NT2/D1 (cell line): Measurements from ENCODE around the gene ELOVL3.

ENCODE experiments used
- DNase-seq: peaks from one replicate; pipeline ENCODE4 v3.0.0-alpha.2; 2011; ENCODE audit warnings: low read depth, low spot score
- H3K27me3 ChIP-seq: 2 replicates; pipeline ENCODE4 v1.6.0; 2011; ENCODE audit warnings: mild to moderate bottlenecking; ENCODE audit not compliant: insufficient read length, insufficient read depth
- H3K36me3 ChIP-seq: 2 replicates; pipeline ENCODE4 v1.6.1; 2011; ENCODE audit warnings: mild to moderate bottlenecking, low read length, mixed read lengths; ENCODE audit not compliant: insufficient read depth, insufficient read length
- H3K4me1 ChIP-seq: 2 replicates; pipeline ENCODE4 v1.5.1; 2011; ENCODE audit not compliant: insufficient read depth, insufficient read length
- H3K4me3 ChIP-seq: 2 replicates; pipeline ENCODE4 v1.5.1; 2011; ENCODE audit warnings: low read depth; ENCODE audit not compliant: insufficient read length
- H3K9ac ChIP-seq: 2 replicates; pipeline ENCODE4 v1.6.0; 2011; ENCODE audit warnings: low read depth; ENCODE audit not compliant: insufficient read length
- H3K9me3 ChIP-seq: 2 replicates; pipeline ENCODE4 v1.5.1; 2011; ENCODE audit warnings: mild to moderate bottlenecking, low read length; ENCODE audit not compliant: insufficient read depth
- SUZ12 ChIP-seq: IDR thresholded peaks from 2 replicates; pipeline ENCODE4 v1.6.1; 2011; ENCODE audit not compliant: insufficient read length, insufficient read depth; ENCODE audit errors: extremely low read depth
- YY1 ChIP-seq: IDR thresholded peaks from 2 replicates; pipeline ENCODE4 v1.6.1; 2011; ENCODE audit not compliant: insufficient read length, insufficient read depth
- ZNF274 ChIP-seq: IDR thresholded peaks from 2 replicates; pipeline ENCODE4 v1.6.1; 2011; ENCODE audit warnings: mild to moderate bottlenecking, low read depth, low read length

ELOVL3 gene

DNA sequence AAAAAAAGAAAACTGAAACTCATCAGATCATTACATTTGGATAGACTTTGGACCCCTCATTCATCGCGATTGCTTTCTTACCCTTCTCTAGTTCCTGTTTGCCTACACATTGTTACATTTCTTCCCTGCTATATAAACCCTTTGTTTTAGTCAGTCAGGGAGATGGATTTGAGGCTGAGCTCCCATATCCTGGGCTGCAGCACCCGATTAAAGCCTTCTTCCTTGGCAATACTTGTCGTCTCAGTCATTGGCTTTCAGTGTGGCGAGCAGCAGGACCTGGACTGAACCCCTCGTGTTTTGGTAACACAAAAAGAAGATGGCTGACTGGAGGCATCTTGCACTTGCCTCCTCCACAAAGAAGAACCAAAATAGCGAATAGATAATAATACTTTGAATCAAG, 34.1 kb upstream of the ELOVL3 start:
- H3K4me1 ChIP-seq, result no peaks in the 10 kb centered on the region
- TF ChIP-seq YY1, result no peak
- no peak for TF ChIP-seq SUZ12
- TF ChIP-seq ZNF274, result no peak
- no peak overlapping the region for H3K4me3 ChIP-seq
- H3K27me3 ChIP-seq, result no peaks in the 10 kb centered on the region
- peaks cover 12% of the 10 kb centered on the region; the same call in 1 of the 2 replicates for H3K9me3 ChIP-seq
- DNase-seq, result no peak
- H3K36me3 ChIP-seq, result no peaks in the 10 kb centered on the region
- H3K9ac ChIP-seq, result no peak overlapping the region

DNA sequence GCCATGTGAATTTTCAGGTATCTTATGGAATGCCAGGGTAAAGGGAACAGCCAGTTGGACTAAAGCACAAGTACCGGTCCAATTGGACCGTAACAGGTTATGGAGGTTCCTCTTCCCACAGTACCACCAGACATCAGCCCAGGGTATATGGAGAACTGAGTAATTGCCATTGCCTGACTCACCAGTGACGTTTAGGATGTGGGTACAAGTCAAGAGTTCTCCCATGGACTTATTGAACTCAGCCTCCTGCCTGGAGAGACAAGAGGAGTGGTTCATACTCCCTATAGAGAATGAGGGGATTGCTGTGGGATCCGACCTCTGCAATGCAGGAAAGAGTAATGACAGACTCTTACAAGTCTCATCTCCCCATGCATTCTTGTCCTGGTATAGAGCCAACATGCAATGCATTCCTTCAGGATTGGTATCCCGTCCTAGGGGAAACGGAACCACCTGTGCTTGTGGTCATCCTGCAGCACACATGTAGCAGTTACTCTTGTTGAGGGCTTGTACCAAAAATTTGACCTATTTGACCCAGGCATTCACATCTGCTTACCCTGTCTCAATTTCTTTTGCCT, 30.7 kb upstream of the ELOVL3 start:
- no peak overlapping the region for H3K9ac ChIP-seq
- DNase-seq, result no peak
- peaks cover 14% of the 10 kb centered on the region; the same call in 1 of the 2 replicates for H3K9me3 ChIP-seq
- TF ChIP-seq YY1 (no peak), ZNF274 (no peak), SUZ12 (no peak)
- H3K4me3 ChIP-seq, result no peak overlapping the region
- no peaks in the 10 kb centered on the region for H3K36me3 ChIP-seq
- H3K4me1 ChIP-seq, result no peaks in the 10 kb centered on the region
- H3K27me3 ChIP-seq, result no peaks in the 10 kb centered on the region

- Histone ChIP-seq H3K36me3 (no peaks in the 10 kb centered on the region), H3K9me3 (peaks cover 26% of the 10 kb centered on the region; the same call in 1 of the 2 replicates), H3K4me1 (no peaks in the 10 kb centered on the region), H3K9ac (no peak overlapping the region), H3K4me3 (no peak overlapping the region), H3K27me3 (no peaks in the 10 kb centered on the region)
- DNase-seq, result no peak
- TF ChIP-seq YY1, result no peak
- TF ChIP-seq ZNF274, result no peak
- TF ChIP-seq SUZ12, result no peak
Observed at GRCh38 chr10:102196893-102197292, 29.2 kb upstream of the ELOVL3 start.

DNA sequence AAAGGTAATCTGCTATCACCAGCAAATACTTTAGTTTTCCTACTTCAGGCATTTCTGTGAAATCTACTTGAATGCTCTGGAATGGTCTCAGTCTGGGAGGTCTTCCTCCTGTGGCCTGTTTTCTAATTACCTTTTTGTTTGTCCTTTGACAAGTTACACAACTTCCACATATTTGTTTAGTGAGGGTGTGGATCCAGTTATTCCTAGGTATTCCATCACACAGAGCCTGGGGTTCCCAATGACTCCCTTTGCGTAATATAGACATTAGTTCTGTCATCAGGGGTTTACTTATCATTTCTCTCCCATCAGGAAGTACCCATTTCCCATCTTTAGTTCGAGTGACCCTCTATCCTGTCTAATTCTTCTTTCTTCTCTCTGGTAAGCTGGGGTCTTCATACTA, 28.1 kb upstream of the ELOVL3 start:
- H3K36me3 ChIP-seq, result no peaks in the 10 kb centered on the region
- TF ChIP-seq SUZ12 (no peak), YY1 (no peak), ZNF274 (no peak)
- no peaks in the 10 kb centered on the region for H3K27me3 ChIP-seq
- no peak overlapping the region for H3K9ac ChIP-seq
- H3K4me1 ChIP-seq, result no peaks in the 10 kb centered on the region
- peaks cover 22% of the 10 kb centered on the region; the same call in 1 of the 2 replicates for H3K9me3 ChIP-seq
- H3K4me3 ChIP-seq, result no peak overlapping the region
- no peak for DNase-seq

- Histone ChIP-seq H3K36me3 (no peaks in the 10 kb centered on the region), H3K9ac (no peak overlapping the region), H3K4me3 (no peak overlapping the region), H3K4me1 (no peaks in the 10 kb centered on the region), H3K27me3 (no peaks in the 10 kb centered on the region), H3K9me3 (peaks cover 38% of the 10 kb centered on the region)
- no peak for TF ChIP-seq YY1
- TF ChIP-seq ZNF274, result no peak
- no peak for TF ChIP-seq SUZ12
- DNase-seq, result no peak
Observed at GRCh38 chr10:102200751-102201640, 25.1 kb upstream of the ELOVL3 start.

DNA sequence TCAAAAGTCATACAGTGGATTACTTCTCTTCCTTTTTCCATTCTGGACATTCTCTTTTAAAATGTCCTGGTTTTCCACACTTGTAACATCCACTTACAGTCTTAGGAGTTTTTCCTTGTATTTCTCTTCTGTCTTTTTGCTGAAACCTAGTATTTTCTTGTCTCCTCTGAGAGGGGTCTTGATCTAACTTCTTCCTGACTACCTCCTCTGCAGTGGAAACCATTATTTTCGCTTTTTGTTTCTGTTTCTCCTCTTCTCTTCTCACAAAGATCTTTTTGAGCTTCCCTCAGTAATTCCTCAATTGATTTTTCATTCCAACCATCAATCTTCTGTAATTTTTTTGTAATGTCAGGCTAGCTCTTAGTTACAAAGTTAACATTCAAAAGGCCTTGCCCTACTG, 23.7 kb upstream of the ELOVL3 start:
- H3K4me3 ChIP-seq, result no peak overlapping the region
- no peak overlapping the region for H3K9ac ChIP-seq
- TF ChIP-seq ZNF274, result no peak
- TF ChIP-seq SUZ12, result no peak
- TF ChIP-seq YY1, result no peak
- no peaks in the 10 kb centered on the region for H3K4me1 ChIP-seq
- H3K36me3 ChIP-seq, result no peaks in the 10 kb centered on the region
- H3K27me3 ChIP-seq, result no peaks in the 10 kb centered on the region
- DNase-seq, result no peak
- H3K9me3 ChIP-seq, result peaks cover 38% of the 10 kb centered on the region

- TF ChIP-seq ZNF274 (no peak), YY1 (no peak), SUZ12 (no peak)
- no peak overlapping the region for H3K9ac ChIP-seq
- no peak for DNase-seq
Observed at GRCh38 chr10:102208311-102209035, 17.6 kb upstream of the ELOVL3 start.

More at GRCh38 chr10:102208311-102209035, 17.6 kb upstream of the ELOVL3 start:
- Histone ChIP-seq H3K36me3 (no peaks in the 10 kb centered on the region), H3K27me3 (no peaks in the 10 kb centered on the region), H3K4me3 (no peak overlapping the region), H3K9me3 (peaks cover 14% of the 10 kb centered on the region), H3K4me1 (no peaks in the 10 kb centered on the region)
